Activated CD8-positive, alpha-beta memory T cell treated with anti-CD3 and anti-CD28 coated beads, Interleukin-2, amount 50 U/mL, for 4 hours (primary cell): Measurements from ENCODE around the gene IP6K2.

Experiments
- DNase-seq: peaks from one replicate; pipeline ENCODE4 v3.0.0-alpha.2; 2020

The IP6K2 gene

DNA sequence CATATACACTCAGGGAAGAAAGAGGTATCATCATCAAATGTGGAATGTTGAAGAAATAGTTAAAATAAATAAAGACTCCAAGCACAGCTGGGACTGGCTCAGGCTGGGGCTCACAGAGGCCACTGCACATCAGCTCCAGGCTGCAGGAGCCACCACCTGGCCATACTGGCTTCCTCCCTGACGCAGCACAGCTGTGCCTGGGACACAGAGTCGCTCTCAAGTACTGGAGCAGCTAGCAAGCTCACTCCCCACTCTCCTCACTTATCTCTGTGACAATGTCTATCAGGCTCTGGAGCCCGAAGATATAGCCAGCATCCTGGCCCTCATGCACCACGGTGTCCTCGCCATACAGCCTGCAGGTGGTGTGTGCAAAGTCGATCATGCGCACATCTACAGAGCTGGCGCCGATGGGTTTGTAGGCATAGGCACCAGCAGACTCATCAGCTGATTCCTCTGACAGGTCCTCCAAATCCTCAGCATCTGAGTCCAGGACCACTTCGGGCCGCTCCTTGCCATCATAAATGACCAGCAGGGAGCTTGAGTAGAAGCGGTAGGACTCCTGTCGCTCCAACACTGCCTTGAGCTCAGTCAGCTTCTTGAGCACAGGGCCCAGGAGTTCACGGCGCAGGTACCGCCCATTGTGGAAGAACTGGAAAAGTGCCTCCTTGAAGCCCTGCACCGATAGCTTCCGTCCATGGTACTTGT, 28.8 kb downstream of the IP6K2 start:
- no peak for DNase-seq

DNA sequence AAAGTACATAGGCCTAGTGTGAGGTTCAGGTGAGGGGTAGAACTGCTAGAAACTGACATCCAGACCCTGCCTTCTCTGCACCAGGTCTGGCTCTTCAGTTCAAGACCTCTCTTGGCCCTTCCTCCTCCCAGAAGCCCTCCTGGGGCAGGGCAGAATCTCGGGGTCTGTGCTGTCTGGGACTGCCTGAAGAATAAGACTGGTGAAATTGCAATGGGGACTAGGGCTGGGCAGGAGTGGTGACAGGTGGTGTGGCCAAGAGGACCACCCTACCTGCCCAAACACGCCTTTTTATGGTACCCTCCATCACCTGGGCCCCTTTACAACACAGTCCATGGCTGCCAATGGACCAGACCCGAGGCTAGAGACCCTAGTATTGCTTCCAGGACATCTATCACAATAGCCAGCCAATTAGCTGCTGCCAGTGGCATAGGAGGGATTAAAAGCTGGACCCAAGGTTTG, 29.8 kb downstream of the IP6K2 start:
- DNase-seq, result no peak

DNA sequence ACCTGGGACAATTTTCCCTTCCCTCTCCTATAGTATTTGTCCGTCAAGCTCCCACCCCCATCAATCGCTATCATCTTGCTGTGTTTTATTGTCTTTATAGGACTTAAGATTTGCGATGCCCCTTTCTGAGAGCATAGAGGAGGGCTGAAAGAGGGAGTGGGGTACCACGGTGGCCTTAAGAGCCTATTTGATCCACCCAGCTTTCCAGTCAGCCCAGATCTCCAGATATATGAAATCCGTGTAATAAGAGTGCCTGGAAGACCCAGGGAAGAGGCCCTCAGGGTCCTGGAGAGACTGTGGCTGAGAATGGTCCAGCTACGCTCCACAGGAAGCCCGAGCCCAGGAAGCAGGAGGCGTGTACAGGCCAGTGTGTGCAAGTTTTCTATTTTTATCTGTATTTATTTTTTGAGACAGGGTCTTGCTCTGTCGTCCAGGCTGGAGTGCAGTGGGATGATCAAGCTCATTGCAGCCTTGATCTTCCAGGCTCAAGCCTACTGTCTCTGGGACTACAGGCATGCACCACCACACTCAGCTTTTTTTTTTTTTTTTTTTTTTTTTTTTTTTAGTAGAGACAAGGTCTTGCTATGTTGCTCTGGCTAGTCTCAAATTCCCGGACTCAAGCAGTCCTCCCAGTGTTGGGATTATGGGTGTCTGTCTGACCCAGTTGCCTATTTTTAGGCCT, 30.3 kb downstream of the IP6K2 start:
- DNase-seq, result no peak

- DNase-seq, result peak; percentile 93
Observed at GRCh38 chr3:48685603-48686511, 31.2 kb downstream of the IP6K2 start, which contains the start of gene NCKIPSD. Gene NCKIPSD, minus strand, starts transcription at chr3:48685915. Its CDS starts 108 bp downstream, at chr3:48685807.

GRCh38 chr3:48685293-48685602, 31.8 kb downstream of the IP6K2 start:
- no peak for DNase-seq

GRCh38 chr3:48684480-48685143, 32.4 kb downstream of the IP6K2 start:
- DNase-seq, result no peak

GRCh38 chr3:48684054-48684349, 33.0 kb downstream of the IP6K2 start:
- DNase-seq, result no peak

GRCh38 chr3:48682786-48683185, 34.2 kb downstream of the IP6K2 start:
- no peak for DNase-seq

- no peak for DNase-seq
Observed at GRCh38 chr3:48681974-48682610, 34.9 kb downstream of the IP6K2 start.

DNA sequence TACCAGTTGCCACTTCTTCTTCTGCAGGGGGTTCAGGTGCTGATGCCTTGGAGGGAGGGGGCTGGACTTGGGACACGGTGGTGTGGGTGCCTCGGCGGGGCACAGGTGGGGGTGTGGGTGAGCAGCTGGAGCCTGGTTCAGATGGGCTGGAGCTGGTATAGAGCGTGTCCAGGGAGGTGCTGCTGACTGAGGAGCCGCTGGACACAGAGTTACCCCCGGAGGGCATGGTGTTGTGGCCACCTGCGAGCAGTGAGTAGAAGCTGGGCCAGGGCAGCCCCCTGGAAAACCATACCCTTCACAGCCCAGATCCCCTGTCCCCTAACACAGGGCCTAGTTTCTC, 35.5 kb downstream of the IP6K2 start:
- no peak for DNase-seq

DNA sequence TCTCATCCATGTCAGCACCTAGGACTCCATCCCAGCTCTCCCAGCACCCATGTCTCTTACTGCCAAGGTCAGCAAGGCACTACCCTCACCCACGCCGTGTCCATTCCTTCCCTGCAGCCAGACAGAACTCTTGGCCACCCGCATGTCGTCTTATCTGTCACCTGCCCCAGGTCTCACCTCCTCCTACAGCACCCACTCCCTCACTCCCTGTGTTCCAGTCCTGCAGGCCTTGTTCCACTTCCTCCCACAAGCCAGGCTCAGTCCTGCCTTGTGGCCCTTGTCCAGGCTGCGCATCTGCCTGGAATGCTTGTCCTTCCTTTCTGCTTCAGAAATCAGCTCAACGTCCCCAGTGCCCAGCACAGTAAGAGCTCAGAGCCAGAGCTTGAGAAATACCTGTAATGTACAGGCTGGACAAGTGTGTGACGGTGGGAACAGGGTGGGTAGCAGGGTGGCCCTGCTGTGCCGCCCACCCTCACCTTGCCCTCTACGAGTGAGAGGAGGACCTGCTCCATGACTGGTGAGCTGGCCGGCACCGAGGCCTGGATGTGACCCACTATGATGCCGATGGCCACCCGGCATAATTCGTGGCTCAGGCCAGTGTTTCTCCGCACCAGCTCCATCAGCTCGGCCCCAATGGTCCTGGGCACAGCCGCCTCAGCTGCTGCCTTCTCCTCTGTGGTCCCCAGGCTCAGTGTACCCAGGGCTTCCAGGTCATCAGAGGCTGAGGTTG, 36.0 kb downstream of the IP6K2 start:
- DNase-seq, result no peak

DNA sequence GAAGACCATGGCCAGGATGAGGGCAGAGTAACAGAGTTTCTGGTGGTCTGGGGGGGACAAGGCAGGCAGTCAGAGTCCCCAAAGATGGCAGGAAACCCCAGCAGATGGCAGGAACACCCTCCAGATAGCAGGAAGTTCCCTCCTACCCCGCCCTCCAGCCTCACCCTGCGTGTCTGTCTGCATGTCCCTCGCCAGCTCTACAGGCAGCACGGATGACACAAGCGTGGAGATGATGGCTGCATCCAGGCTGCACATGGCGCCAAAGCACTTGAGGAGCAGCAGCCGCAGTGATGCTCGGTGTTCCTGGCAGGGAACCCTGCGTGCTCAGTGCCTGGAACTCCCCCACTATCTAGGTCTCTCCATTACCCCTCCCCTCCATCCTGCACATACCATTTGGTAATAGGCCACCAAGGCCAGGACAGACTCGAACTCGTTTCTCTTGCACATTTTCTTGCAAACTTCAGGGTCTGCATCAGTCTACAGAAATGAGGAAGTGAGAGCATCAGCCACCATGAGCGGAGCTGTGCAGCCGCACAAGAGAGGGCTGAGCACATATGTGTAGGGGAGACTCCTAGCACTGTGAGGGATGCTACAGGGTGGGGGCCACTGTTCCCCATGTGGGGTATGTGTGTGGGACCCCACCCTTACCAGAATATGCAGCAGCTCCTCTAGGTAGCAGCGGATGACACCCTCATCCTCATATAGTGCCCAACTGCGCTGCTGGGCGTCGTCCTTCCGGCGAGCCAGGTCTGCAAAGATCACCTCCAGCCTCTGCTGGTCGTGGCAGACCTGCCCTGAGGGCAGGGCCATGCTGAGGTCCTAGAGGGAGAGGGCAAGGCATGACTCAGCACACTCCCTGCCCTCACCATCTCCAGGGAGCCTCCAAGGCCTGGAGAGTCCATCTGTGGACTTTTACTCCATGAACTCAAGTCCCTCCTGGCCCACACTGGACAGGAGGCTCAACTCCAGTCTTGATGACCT, 37.3 kb downstream of the IP6K2 start:
- DNase-seq, result no peak

DNA sequence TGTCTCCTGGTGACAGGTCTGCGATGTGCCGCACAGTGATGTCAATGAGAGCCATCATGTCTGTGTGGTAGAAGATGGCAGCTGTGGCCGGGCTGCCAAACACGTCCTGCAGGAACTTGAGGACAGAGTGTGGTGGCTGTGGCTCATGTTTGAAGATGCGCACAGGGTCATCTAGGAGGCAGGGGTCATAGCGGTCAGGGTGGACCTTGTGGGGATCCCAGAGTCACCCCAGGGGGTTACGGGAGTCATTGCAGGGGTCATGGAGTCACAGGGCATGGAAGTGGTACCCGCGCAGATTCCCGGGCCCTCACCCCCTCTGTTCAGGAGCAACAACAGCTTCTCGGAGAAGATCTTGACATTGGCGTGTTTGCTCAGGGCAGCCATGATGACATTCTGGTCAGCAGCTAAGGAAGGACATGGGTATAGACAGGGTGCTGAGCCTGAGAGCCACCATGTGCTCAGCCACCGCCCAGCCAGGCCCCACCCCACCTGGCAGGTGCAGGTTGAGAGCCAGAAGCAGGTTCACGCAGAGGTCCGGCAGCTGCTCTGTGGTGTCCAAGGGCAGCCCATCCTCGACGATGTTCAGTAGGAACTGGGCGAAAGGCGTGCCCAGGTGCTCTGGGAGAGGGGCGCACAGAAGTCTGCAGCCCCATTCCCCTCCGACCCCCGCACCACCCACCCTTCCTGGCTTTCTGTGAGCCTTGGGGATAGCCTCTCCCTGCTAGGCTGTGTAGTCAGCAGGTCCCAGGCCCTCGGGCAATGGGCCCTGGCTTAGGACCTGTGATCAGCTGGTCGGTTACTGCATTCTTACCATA, 38.2 kb downstream of the IP6K2 start:
- no peak for DNase-seq

DNA sequence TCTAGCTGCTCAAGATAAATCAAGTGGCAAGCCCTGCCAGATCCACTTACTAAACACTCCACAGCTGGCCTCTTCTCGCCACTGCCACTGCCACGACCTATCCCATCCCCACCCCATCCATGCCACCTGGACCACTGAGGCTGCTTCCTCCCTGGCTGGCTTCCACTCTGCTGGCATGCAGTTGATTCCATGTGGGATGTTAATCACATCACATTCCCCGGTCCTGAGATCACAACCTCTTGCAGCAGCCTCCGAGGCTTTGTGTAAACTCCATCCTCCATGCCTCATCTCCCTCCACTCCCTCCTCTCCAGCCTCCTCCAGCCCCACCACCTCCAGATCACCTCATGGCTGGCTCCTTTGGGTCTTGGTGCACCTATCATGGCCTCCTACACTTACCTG, 39.0 kb downstream of the IP6K2 start:
- DNase-seq, result no peak

GRCh38 chr3:48674505-48674904, 42.5 kb downstream of the IP6K2 start:
- no peak for DNase-seq

GRCh38 chr3:48672522-48672921, 44.5 kb downstream of the IP6K2 start:
- DNase-seq, result no peak

GRCh38 chr3:48664929-48665328, 52.1 kb downstream of the IP6K2 start:
- no peak for DNase-seq

DNA sequence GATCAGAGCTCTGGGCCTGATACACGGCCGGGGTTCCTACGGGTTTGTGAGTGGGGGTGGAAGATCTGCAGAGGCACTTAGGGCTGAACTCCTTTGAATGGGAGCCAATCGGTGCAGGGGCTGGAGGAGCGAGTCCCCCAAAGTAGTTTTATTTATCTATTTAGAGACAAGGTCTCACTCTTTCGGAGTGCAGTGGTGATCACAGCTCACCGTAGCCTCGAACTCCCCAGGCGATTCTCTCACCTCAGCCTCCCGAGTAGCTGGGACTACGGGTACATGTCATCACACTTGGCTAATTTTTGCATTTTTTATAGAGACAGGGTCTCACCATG, 52.7 kb downstream of the IP6K2 start:
- DNase-seq, result no peak

- DNase-seq, result peak; percentile 76
Observed at GRCh38 chr3:48663489-48664312, 53.3 kb downstream of the IP6K2 start.
